ENCODE measurements around the gene BABAM2. TPM values are rescaled to one million over a fixed set of nuclear protein-coding genes. Genes with fewer than 3 reads are reported as not detected.

The BABAM2 gene
- total RNA-seq, 2 donors from 2014 or later, result 36.4 to 40.9 TPM

DNA sequence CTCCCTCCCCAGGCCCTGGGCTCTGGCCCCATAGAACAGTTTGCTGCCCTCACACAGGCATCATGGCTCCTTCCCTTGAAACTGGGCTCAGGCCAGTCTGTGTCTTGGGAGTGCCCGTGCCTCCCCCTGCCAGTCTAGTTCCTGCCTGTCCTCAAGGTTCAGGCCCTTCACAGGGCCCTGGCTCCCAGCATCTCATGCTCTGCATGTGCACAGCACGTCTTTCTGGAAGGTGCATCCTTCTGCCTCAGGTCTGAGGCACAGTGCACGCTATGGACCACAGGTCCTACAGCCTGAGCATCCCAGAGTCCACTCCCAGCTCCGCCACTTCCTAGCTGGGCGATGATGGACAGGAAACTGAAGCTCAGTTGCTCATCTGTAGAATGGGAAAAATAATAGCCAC, 466.5 kb downstream of the BABAM2 start:
- H3K27me3 ChIP-seq (ENCODE audit: control insufficient read depth, insufficient read depth, low read length, poor library complexity, severe bottlenecking), result no peaks in the 10 kb centered on the region
- no peak overlapping the region for H3K4me3 Mint-ChIP-seq
- no peak overlapping the region for H3K27ac ChIP-seq (ENCODE audit: low read depth, low read length)
- H3K4me1 Mint-ChIP-seq, result peaks cover 6% of the 10 kb centered on the region
- H3K27me3 Mint-ChIP-seq (ENCODE audit: insufficient read depth), result no peaks in the 10 kb centered on the region
- no peaks in the 10 kb centered on the region for H3K9me3 Mint-ChIP-seq
- no peaks in the 10 kb centered on the region for H3K36me3 ChIP-seq (ENCODE audit: control insufficient read depth, insufficient read depth, low read length)
- no peak overlapping the region for H3K9ac ChIP-seq (ENCODE audit: extremely low read depth, low read length, poor library complexity, severe bottlenecking)
- H3K4me3 ChIP-seq (ENCODE audit: low read length), result no peak overlapping the region
- no peak for DNase-seq
- H3K4me1 ChIP-seq (ENCODE audit: control insufficient read depth, insufficient read depth, low read length), result no peaks in the 10 kb centered on the region
- WGBS, 2 experiments (ENCODE audit: insufficient coverage in 1 of 2, insufficient read length in 1 of 2), result 92 to 100% methylated on average over 3 to 5 of the region's 5 CpGs
- no peaks in the 10 kb centered on the region for H3K9me3 ChIP-seq (ENCODE audit: control insufficient read depth, low read length)
- no peaks in the 10 kb centered on the region for H3K36me3 Mint-ChIP-seq (ENCODE audit: low read depth)
- no peak for TF ChIP-seq CTCF (conservative IDR thresholded peaks at IDR 0.05)
- H3K27ac Mint-ChIP-seq, result no peak overlapping the region

- H3K27ac Mint-ChIP-seq, result no peak overlapping the region
- no peak overlapping the region for H3K4me3 Mint-ChIP-seq
- H3K4me1 Mint-ChIP-seq, result peaks cover 10% of the 10 kb centered on the region
Observed at GRCh38 chr2:28357948-28358667, 467.6 kb downstream of the BABAM2 start.

DNA sequence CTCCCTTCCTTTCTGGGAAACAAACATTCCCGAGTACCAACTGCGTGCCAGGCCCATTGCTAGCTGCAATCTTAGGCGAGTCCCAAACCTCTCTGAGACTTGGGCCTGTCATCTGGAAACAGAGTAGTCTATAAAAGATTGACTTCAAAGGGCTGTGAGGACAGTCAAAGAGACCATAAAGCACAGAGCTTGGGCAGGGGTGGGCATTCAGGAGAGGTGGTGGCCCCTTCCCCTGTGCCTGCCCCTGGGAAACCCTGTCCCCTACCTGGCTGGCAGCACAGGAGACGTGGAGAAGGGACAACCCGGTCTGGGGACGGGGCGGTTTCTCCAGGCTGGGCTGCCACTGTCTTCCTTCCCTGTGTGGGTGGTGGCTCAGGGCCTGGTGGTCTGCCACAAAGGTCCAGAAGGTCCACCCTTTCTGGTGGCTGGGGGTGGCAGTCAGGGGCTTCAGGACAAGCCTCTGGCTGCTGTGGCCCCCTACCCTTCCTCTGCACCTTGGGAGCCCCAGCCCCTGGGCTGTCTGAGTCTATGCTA, 468.2 kb downstream of the BABAM2 start:
- no peaks in the 10 kb centered on the region for H3K36me3 ChIP-seq (ENCODE audit: control insufficient read depth, insufficient read depth, low read length)
- no peak for DNase-seq
- Mint-ChIP-seq H3K9me3 (no peaks in the 10 kb centered on the region), H3K4me3 (no peak overlapping the region), H3K27me3 (ENCODE audit: insufficient read depth) (peaks cover 1% of the 10 kb centered on the region), H3K27ac (no peak overlapping the region), H3K36me3 (ENCODE audit: low read depth) (no peaks in the 10 kb centered on the region), H3K4me1 (peaks cover 12% of the 10 kb centered on the region)
- H3K4me1 ChIP-seq (ENCODE audit: control insufficient read depth, insufficient read depth, low read length), result no peaks in the 10 kb centered on the region
- H3K27ac ChIP-seq (ENCODE audit: low read depth, low read length), result no peak overlapping the region
- no peak overlapping the region for H3K4me3 ChIP-seq (ENCODE audit: low read length)
- H3K9ac ChIP-seq (ENCODE audit: extremely low read depth, low read length, poor library complexity, severe bottlenecking), result no peak overlapping the region
- no peaks in the 10 kb centered on the region for H3K27me3 ChIP-seq (ENCODE audit: control insufficient read depth, insufficient read depth, low read length, poor library complexity, severe bottlenecking)
- 89 to 90% methylated on average over 2 to 7 of the region's 7 CpGs for WGBS, 2 experiments (ENCODE audit: insufficient coverage in 1 of 2, insufficient read length in 1 of 2)
- H3K9me3 ChIP-seq (ENCODE audit: control insufficient read depth, low read length), result no peaks in the 10 kb centered on the region
- TF ChIP-seq CTCF (conservative IDR thresholded peaks at IDR 0.05), result no peak

More at GRCh38 chr2:28357948-28358667, 467.6 kb downstream of the BABAM2 start:
- WGBS, 2 experiments (ENCODE audit: insufficient coverage in 1 of 2, insufficient read length in 1 of 2), result 81 to 92% methylated on average over 9 to 19 of the region's 19 CpGs
- Histone ChIP-seq H3K4me1 (ENCODE audit: control insufficient read depth, insufficient read depth, low read length) (no peaks in the 10 kb centered on the region), H3K27ac (ENCODE audit: low read depth, low read length) (no peak overlapping the region), H3K27me3 (ENCODE audit: control insufficient read depth, insufficient read depth, low read length, poor library complexity, severe bottlenecking) (no peaks in the 10 kb centered on the region), H3K9me3 (ENCODE audit: control insufficient read depth, low read length) (no peaks in the 10 kb centered on the region), H3K9ac (ENCODE audit: extremely low read depth, low read length, poor library complexity, severe bottlenecking) (no peak overlapping the region), H3K36me3 (ENCODE audit: control insufficient read depth, insufficient read depth, low read length) (no peaks in the 10 kb centered on the region), H3K4me3 (ENCODE audit: low read length) (no peak overlapping the region)
- Mint-ChIP-seq H3K36me3 (ENCODE audit: low read depth) (no peaks in the 10 kb centered on the region), H3K9me3 (no peaks in the 10 kb centered on the region), H3K27me3 (ENCODE audit: insufficient read depth) (no peaks in the 10 kb centered on the region)
- no peak for DNase-seq
- TF ChIP-seq CTCF (conservative IDR thresholded peaks at IDR 0.05), result no peak

Data from endodermal cell (in vitro differentiated cells).